Skeletal muscle tissue (tissue), 4 donors: ENCODE results near the gene CAMTA2. TPM values are rescaled to one million over a fixed set of nuclear protein-coding genes. Genes with fewer than 3 reads are reported as not detected.

Experiments
- H3K27ac ChIP-seq: one replicate; pipeline ENCODE4 v1.7.0; 2013; ENCODE audit warnings: mild to moderate bottlenecking, low read depth, low read length, inconsistent platforms
- H3K27me3 ChIP-seq, 3 donors: one replicate each; pipeline ENCODE4 v1.7.0; 2013; ENCODE audit warnings: low read length in 3 of 3; ENCODE audit not compliant: control insufficient read depth in 3 of 3, insufficient read depth in 3 of 3
- H3K36me3 ChIP-seq, 3 donors: one replicate each; pipeline ENCODE4 v1.7.0; 2013; ENCODE audit warnings: low read length in 3 of 3; ENCODE audit not compliant: control insufficient read depth in 3 of 3, insufficient read depth in 3 of 3
- H3K4me1 ChIP-seq, 3 donors: one replicate each; pipeline ENCODE4 v1.7.0; 2013; ENCODE audit warnings: low read length in 3 of 3, mild to moderate bottlenecking in 3 of 3; ENCODE audit not compliant: control insufficient read depth in 3 of 3, insufficient read depth in 3 of 3
- H3K4me3 ChIP-seq, 3 donors: one replicate each; pipeline ENCODE4 v1.7.0; 2013; ENCODE audit warnings: low read length in 3 of 3
- H3K9ac ChIP-seq, 3 donors: one replicate each; pipeline ENCODE4 v1.7.0; 2013; ENCODE audit warnings: low read length in 3 of 3, mild to moderate bottlenecking in 3 of 3, moderate library complexity in 2 of 3, low read depth in 1 of 3
- H3K9me3 ChIP-seq, 3 donors: one replicate each; pipeline ENCODE4 v1.7.0; 2013; ENCODE audit warnings: low read length in 3 of 3; ENCODE audit not compliant: control insufficient read depth in 3 of 3
- total RNA-seq: library from RNA; depleted of rRNA; stranded (reverse); fragments of >200 nt; gene quantifications from one replicate; pipeline ENCODE4 v1.2.3, GENCODE V29; 2014
- donor health status: Osteomylitis.

CAMTA2 gene
- total RNA-seq, 1 donor from 2014 or later = 4.7 TPM

- peaks cover 42 to 64% (median 45%) of the 10 kb centered on the region in 3 donors for H3K4me1 ChIP-seq
Measured at GRCh38 chr17:4948931-4949320, 38.5 kb downstream of the CAMTA2 start.

DNA sequence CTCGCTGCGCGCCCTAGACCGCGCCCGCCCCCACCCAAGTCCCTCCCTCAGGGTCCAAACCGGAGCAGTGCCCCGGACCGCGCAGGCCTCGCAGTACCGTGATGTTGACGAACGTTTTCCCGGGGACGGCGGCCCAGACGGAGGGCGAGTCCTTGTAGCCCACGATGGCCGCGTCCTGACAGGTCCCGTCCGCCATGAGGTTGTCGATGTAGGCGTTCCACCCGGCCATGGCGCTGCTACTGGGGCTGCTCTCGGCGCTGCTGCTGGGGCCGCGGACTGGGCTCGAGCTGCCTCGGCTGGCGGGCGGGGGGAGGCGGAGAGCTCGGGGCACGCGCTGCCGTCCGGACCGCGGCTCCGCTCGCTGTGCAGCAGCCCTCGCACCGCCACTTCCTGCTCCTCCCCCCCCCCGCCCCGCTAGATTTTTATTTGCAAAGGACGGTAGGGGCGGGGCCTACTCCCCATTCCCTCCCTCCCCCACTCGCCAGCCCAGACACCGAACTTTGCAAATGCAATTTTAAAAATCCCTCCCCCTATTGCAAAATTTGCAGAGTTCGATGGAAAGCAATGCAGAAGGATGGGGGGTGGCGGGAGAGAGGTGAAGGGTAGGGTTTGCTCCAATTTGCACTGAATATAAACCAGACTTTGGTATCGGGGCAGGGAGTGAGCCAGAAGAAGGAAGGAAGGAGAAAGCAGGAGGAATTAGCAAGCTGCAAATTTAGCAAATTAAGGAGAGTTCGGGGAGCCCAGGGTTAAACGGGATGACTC lies 39.1 kb downstream of the CAMTA2 start, which contains the start of gene PFN1:
Gene PFN1 (minus strand): TSS at position 365 of the 765 bp plus-strand sequence. CDS start 136 bp downstream, at position 229.
- peak within 1 kb of the TSS; percentile 89 to 97 (median 93) for H3K9ac ChIP-seq
- peaks cover 29 to 43% (median 36%) of the 10 kb centered on the region in 3 donors for H3K36me3 ChIP-seq
- H3K27me3 ChIP-seq = no peaks in the 10 kb centered on the region
- no peaks in the 10 kb centered on the region for H3K9me3 ChIP-seq
- H3K27ac ChIP-seq = peak within 1 kb of the TSS; percentile 98
- peak within 1 kb of the TSS; percentile 91 to 98 (median 95) for H3K4me3 ChIP-seq
- H3K4me1 ChIP-seq = peaks cover 38 to 61% (median 39%) of the 10 kb centered on the region in 3 donors

More at GRCh38 chr17:4948931-4949320, 38.5 kb downstream of the CAMTA2 start:
- Histone ChIP-seq H3K4me3 (peak overlapping the region; percentile 91 to 98 (median 95)), H3K27ac (peak overlapping the region; percentile 98), H3K27me3 (no peaks in the 10 kb centered on the region), H3K9me3 (no peaks in the 10 kb centered on the region), H3K36me3 (peaks cover 32 to 44% (median 37%) of the 10 kb centered on the region in 3 donors), H3K9ac (peak overlapping the region; percentile 77 to 90 (median 89))

- peak overlapping the region; percentile 98 for H3K27ac ChIP-seq
- H3K27me3 ChIP-seq = no peaks in the 10 kb centered on the region
- H3K4me3 ChIP-seq = peak overlapping the region; percentile 83 to 98 (median 95)
- no peaks in the 10 kb centered on the region for H3K9me3 ChIP-seq
- H3K9ac ChIP-seq = peak overlapping the region; percentile 89 to 97 (median 93)
- H3K36me3 ChIP-seq = peaks cover 32 to 43% (median 37%) of the 10 kb centered on the region in 3 donors
- peaks cover 33 to 63% (median 38%) of the 10 kb centered on the region in 3 donors for H3K4me1 ChIP-seq
Measured at GRCh38 chr17:4947411-4948165, 39.9 kb downstream of the CAMTA2 start.

DNA sequence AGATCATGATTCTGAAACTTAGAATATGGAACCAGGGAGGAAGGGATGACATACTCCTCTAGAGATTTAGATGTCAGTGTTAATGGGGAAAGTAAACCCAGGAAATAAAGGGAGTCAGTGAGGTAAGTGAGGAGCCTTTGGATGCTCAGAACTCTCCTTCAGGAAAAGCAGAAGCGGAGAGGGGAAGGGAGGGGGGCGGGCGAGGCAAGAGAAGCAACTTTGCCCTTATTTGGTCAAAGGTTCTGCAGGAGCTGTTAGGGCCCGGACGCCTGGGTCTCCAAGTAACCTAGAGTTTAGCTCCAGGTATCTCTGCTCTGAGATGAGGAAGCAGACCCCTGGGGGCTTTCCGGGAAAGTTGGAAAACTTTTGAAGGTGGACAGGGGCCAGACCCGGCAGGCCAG lies 40.5 kb downstream of the CAMTA2 start:
- H3K4me1 ChIP-seq = peaks cover 33 to 64% (median 40%) of the 10 kb centered on the region in 3 donors
- H3K9me3 ChIP-seq = no peaks in the 10 kb centered on the region
- peak overlapping the region; percentile 4 to 65 (median 30) for H3K9ac ChIP-seq
- no peaks in the 10 kb centered on the region for H3K27me3 ChIP-seq
- H3K4me3 ChIP-seq = peak overlapping the region; percentile 58 to 95 (median 68)
- peak overlapping the region; percentile 98 for H3K27ac ChIP-seq
- peaks cover 37 to 47% (median 43%) of the 10 kb centered on the region in 3 donors for H3K36me3 ChIP-seq

GRCh38 chr17:4946312-4946976 lies 41.0 kb downstream of the CAMTA2 start:
- Histone ChIP-seq H3K4me3 (peak overlapping the region; percentile 58 to 95 (median 68)), H3K27me3 (no peaks in the 10 kb centered on the region), H3K36me3 (peaks cover 38 to 45% (median 41%) of the 10 kb centered on the region in 3 donors), H3K9me3 (no peaks in the 10 kb centered on the region), H3K27ac (peak overlapping the region; percentile 98), H3K9ac (peak overlapping the region; percentile 4 to 65 (median 30)), H3K4me1 (peaks cover 37 to 65% (median 44%) of the 10 kb centered on the region in 3 donors)

GRCh38 chr17:4945944-4946280 lies 41.6 kb downstream of the CAMTA2 start:
- Histone ChIP-seq H3K27ac (peak overlapping the region; percentile 98), H3K27me3 (no peaks in the 10 kb centered on the region), H3K9me3 (no peaks in the 10 kb centered on the region), H3K9ac (peak overlapping the region in 2 of 3 donors; percentile 51 to 65), H3K4me1 (peaks cover 42 to 66% (median 50%) of the 10 kb centered on the region in 3 donors), H3K4me3 (peak overlapping the region; percentile 58 to 95 (median 68)), H3K36me3 (peaks cover 38 to 42% (median 41%) of the 10 kb centered on the region in 3 donors)

DNA sequence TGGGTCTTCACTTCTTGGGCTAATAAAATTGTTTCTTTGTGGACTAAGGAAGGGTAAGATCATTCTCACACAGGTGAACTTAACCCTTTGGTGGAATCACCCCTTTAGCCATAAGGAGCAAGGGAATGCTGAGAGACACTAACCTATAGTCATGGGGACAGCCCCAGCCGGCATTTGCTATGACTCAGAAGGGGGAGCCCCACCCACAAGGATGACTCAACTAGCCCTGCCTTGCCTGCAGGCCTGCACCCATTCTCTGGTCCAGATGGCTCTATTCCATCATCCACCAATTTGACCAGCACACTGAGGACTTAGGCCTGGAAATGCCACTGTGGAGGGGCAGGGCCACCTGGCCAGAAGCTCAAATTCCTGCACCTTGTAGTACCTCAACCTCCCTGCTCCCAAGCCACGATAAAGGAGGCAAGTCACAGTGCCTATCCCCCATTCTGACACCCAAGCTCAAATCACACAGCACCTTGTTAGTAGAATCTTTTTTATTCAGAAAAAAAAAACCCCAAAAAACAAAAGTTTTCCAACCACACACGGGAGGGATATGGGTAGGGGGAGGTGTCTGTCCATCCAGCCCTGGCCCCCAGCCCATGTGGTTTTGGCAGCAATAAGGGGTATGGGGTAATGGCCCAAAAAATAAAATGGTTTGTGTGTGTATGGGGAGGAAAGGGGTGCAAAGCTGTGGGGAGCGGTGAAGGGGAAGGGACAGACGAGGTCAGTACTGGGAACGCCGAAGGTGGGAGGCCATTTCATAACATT lies 42.1 kb downstream of the CAMTA2 start:
- Histone ChIP-seq H3K4me3 (peak overlapping the region; percentile 23 to 46 (median 45)), H3K4me1 (peaks cover 42 to 66% (median 49%) of the 10 kb centered on the region in 3 donors), H3K27ac (peak overlapping the region; percentile 81), H3K9me3 (no peaks in the 10 kb centered on the region), H3K27me3 (no peaks in the 10 kb centered on the region), H3K36me3 (peaks cover 38 to 42% (median 41%) of the 10 kb centered on the region in 3 donors), H3K9ac (peak overlapping the region; percentile 43 to 65 (median 51))

GRCh38 chr17:4944554-4945175 lies 42.8 kb downstream of the CAMTA2 start:
- no peaks in the 10 kb centered on the region for H3K9me3 ChIP-seq
- H3K9ac ChIP-seq = peak overlapping the region; percentile 16 to 53 (median 51)
- peak overlapping the region in 1 of 3 donors; percentile 46 for H3K4me3 ChIP-seq
- H3K27ac ChIP-seq = peak overlapping the region; percentile 81
- H3K27me3 ChIP-seq = no peaks in the 10 kb centered on the region
- peaks cover 38 to 42% (median 41%) of the 10 kb centered on the region in 3 donors for H3K36me3 ChIP-seq
- peaks cover 42 to 62% (median 47%) of the 10 kb centered on the region in 3 donors for H3K4me1 ChIP-seq
